H9 (cell line): ENCODE measurements around the gene GSE1. TPM values are rescaled to one million over a fixed set of nuclear protein-coding genes. Genes with fewer than 3 reads are reported as not detected.

ENCODE experiments used
- DNase-seq: peaks from one replicate; pipeline ENCODE4 v3.0.0-alpha.2; 2017
- H2AFZ ChIP-seq: one replicate; pipeline ENCODE4 v1.6.1; 2013; ENCODE audit warnings: mild to moderate bottlenecking, low read length, control low read depth, moderate library complexity
- H2AK5ac ChIP-seq: 2 replicates; pipeline ENCODE4 v1.6.1; 2013; ENCODE audit warnings: low read length, control low read depth, mixed read lengths; ENCODE audit not compliant: insufficient read length
- H2BK120ac ChIP-seq: one replicate; pipeline ENCODE4 v1.6.1; 2013; ENCODE audit warnings: low read depth, mild to moderate bottlenecking, low read length, control low read depth, inconsistent platforms; ENCODE audit not compliant: poor library complexity, severe bottlenecking
- H2BK12ac ChIP-seq: 2 replicates; pipeline ENCODE4 v1.6.1; 2013; ENCODE audit warnings: low read length, control low read depth, mixed read lengths, low read depth; ENCODE audit not compliant: insufficient read length
- H2BK15ac ChIP-seq: 2 replicates; pipeline ENCODE4 v1.6.1; 2013; ENCODE audit warnings: low read depth, low read length, control low read depth
- H2BK20ac ChIP-seq: one replicate; pipeline ENCODE4 v1.6.1; 2013; ENCODE audit warnings: low read depth, mild to moderate bottlenecking, low read length, control low read depth, inconsistent platforms; ENCODE audit not compliant: poor library complexity, severe bottlenecking
- H2BK5ac ChIP-seq: 2 replicates; pipeline ENCODE4 v1.6.1; 2013; ENCODE audit warnings: low read length, control low read depth, mixed read lengths; ENCODE audit not compliant: insufficient read length
- H3K14ac ChIP-seq: 2 replicates; pipeline ENCODE4 v1.6.1; 2013; ENCODE audit warnings: low read length, control low read depth; ENCODE audit not compliant: insufficient read depth
- H3K18ac ChIP-seq: 2 replicates; pipeline ENCODE4 v1.6.1; 2013; ENCODE audit warnings: low read depth, mild to moderate bottlenecking, mixed read lengths, low read length, control low read depth; ENCODE audit not compliant: insufficient read length
- H3K23ac ChIP-seq: 2 replicates; pipeline ENCODE4 v1.6.1; 2013; ENCODE audit warnings: low read length, control low read depth, mixed read lengths, low read depth; ENCODE audit not compliant: insufficient read length
- H3K23me2 ChIP-seq: 2 replicates; pipeline ENCODE4 v1.6.1; 2013; ENCODE audit warnings: low read depth, mild to moderate bottlenecking, mixed read lengths, low read length, control low read depth; ENCODE audit not compliant: insufficient read length, poor library complexity, severe bottlenecking
- H3K27ac ChIP-seq: 2 replicates; pipeline ENCODE4 v1.5.1; 2013; ENCODE audit warnings: low read length, control low read depth, mixed read lengths, low read depth; ENCODE audit not compliant: insufficient read length
- H3K27me3 ChIP-seq: 2 replicates; pipeline ENCODE4 v1.6.1; 2013; ENCODE audit warnings: low read length, control low read depth, inconsistent platforms; ENCODE audit not compliant: insufficient read depth
- H3K4ac ChIP-seq: 2 replicates; pipeline ENCODE4 v1.6.1; 2013; ENCODE audit warnings: low read depth, mild to moderate bottlenecking, control low read depth, inconsistent platforms, low read length, moderate library complexity
- H3K4me1 ChIP-seq: 2 replicates; pipeline ENCODE4 v1.6.1; 2013; ENCODE audit warnings: low read length, control low read depth, inconsistent platforms; ENCODE audit not compliant: insufficient read depth
- H3K4me2 ChIP-seq: 2 replicates; pipeline ENCODE4 v1.6.1; 2013; ENCODE audit warnings: low read length, control low read depth, mixed read lengths; ENCODE audit not compliant: insufficient read length, insufficient read depth
- H3K56ac ChIP-seq: 2 replicates; pipeline ENCODE4 v1.6.1; 2013; ENCODE audit warnings: low read depth, mild to moderate bottlenecking, mixed read lengths, low read length, control low read depth; ENCODE audit not compliant: insufficient read length
- H3K79me1 ChIP-seq: 2 replicates; pipeline ENCODE4 v1.6.1; 2013; ENCODE audit warnings: low read depth, mild to moderate bottlenecking, moderate library complexity, low read length, control low read depth, inconsistent platforms; ENCODE audit not compliant: insufficient read depth, poor library complexity, severe bottlenecking
- H3K79me2 ChIP-seq: 2 replicates; pipeline ENCODE4 v1.6.1; 2013; ENCODE audit warnings: low read length, control low read depth, inconsistent platforms; ENCODE audit not compliant: insufficient read depth
- H3K9ac ChIP-seq: 2 replicates; pipeline ENCODE4 v1.6.1; 2013; ENCODE audit warnings: low read length, control low read depth, mixed read lengths; ENCODE audit not compliant: insufficient read length; ENCODE audit errors: extremely low read depth
- H3K9me3 ChIP-seq: one replicate; pipeline ENCODE4 v1.6.1; 2013; ENCODE audit warnings: low read depth, low read length, inconsistent platforms; ENCODE audit not compliant: control insufficient read depth
- H3T11ph ChIP-seq: one replicate; pipeline ENCODE4 v1.6.1; 2013; ENCODE audit warnings: mild to moderate bottlenecking, low read length, control low read depth, inconsistent platforms
- H4K20me1 ChIP-seq: one replicate; pipeline ENCODE4 v1.6.1; 2013; ENCODE audit not compliant: control insufficient read depth, insufficient read length, insufficient read depth
- H4K5ac ChIP-seq: 2 replicates; pipeline ENCODE4 v1.6.1; 2013; ENCODE audit warnings: low read depth, mild to moderate bottlenecking, mixed read lengths, low read length, control low read depth; ENCODE audit not compliant: insufficient read length
- H4K8ac ChIP-seq: replicated peaks from 2 replicates; pipeline ENCODE4 v1.6.1; 2013; ENCODE audit warnings: low read length, control low read depth, mixed read lengths, low read depth; ENCODE audit not compliant: insufficient read length
- H4K91ac ChIP-seq: 2 replicates; pipeline ENCODE4 v1.6.1; 2013; ENCODE audit warnings: low read depth, mild to moderate bottlenecking, moderate library complexity, mixed read lengths, low read length, control low read depth; ENCODE audit not compliant: insufficient read length
- H3K27ac Mint-ChIP-seq, 3 experiments: 2 replicates in 2 of 3; 3 replicates in 1 of 3; pipeline ENCODE4 v1.8.0; 2020 to 2021; ENCODE audit warnings: mixed read lengths in 3 of 3, mild to moderate bottlenecking in 1 of 3, moderate library complexity in 1 of 3
- H3K27me3 Mint-ChIP-seq: 2 replicates; pipeline ENCODE4 v1.8.0; 2021; ENCODE audit warnings: low read depth, mild to moderate bottlenecking, moderate library complexity, mixed read lengths
- H3K36me3 Mint-ChIP-seq, 3 experiments: 2 replicates in 2 of 3; 3 replicates in 1 of 3; pipeline ENCODE4 v1.8.0; 2020 to 2021; ENCODE audit warnings: low read depth in 3 of 3, mixed read lengths in 3 of 3; ENCODE audit not compliant: insufficient read depth in 1 of 3
- H3K4me1 Mint-ChIP-seq, 2 experiments: 2 replicates each; pipeline ENCODE4 v1.8.0; 2020; ENCODE audit warnings: mixed read lengths in 2 of 2
- H3K4me3 Mint-ChIP-seq, 2 experiments: 2 replicates in 1 of 2; 3 replicates in 1 of 2; pipeline ENCODE4 v1.8.0; 2020 to 2021; ENCODE audit warnings: mild to moderate bottlenecking in 2 of 2, mixed read lengths in 2 of 2, moderate library complexity in 1 of 2
- H3K9me3 Mint-ChIP-seq, 2 experiments: 2 replicates in 1 of 2; 3 replicates in 1 of 2; pipeline ENCODE4 v1.8.0; 2020; ENCODE audit warnings: mild to moderate bottlenecking in 2 of 2, mixed read lengths in 2 of 2, moderate library complexity in 1 of 2
- WGBS: extraction: QIAGEN DNeasy Blood & Tissue Kit; methylation state at CpG from one replicate; pipeline ENCODE4 v1.1.7; 2013; ENCODE audit warnings: missing lambda C conversion rate, low lambda C conversion rate, mixed read lengths; ENCODE audit not compliant: insufficient read length; ENCODE audit errors: extremely low coverage; 5-methylcytosine and 5-hydroxymethylcytosine counted together
- total RNA-seq: library from RNA; stranded (reverse); gene quantifications from 2 replicates; pipeline ENCODE4 v1.2.1, GENCODE V29; 2021
- TF ChIP-seq, protein P1 (sequence below): fragments of 200-600 bp; sonication (generic); conservative IDR thresholded peaks from 3 replicates; pipeline ENCODE4 v1.8.0; 2021; ENCODE audit warnings: antibody characterized with exemption, mild to moderate bottlenecking

GSE1 gene
- total RNA-seq, 1 experiment from 2014 or later: 125 TPM

DNA sequence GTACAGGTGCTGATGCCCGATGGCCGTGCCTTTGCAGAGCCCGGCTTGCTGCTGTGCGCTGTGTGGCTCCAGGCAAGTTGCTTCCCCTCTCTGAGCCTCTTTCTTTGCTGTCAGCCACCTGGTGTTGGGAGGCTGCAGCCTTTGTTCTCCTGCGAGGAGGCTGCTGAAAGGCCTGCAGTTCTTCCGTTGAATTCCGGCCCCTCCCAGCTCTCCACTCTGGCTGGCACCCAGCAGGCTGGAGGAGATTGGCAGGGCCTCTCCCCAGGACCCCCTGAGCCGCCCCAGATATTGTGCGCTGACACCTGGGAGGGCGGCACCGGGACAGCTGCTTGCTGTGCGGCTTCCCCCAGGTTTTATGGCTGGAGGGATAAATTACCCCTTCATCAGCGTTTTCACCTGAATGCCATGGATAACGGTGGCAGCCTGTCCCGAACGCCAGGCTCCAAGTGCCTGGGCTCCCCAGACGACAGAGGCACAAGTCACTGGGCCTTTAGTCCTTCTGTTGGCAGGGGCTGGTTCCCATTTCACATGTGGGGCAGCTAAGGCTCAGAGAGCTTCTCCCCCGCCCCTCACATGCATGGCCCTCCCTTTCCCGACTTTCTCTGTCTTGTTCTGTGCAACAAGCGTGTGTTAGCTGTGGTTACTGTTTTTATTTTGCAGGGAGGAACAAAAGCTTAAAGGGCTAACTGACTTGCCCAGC, 35.1 kb upstream of the GSE1 start:
- no peak overlapping the region for H2AFZ ChIP-seq
- no peaks in the 10 kb centered on the region for H3K9me3 ChIP-seq
- H3K23ac ChIP-seq: no peak overlapping the region
- H3K36me3 Mint-ChIP-seq: peaks cover 5 to 6% (median 6%) of the 10 kb centered on the region in 3 experiments; a peak in 6 of 7 replicates
- H3K23me2 ChIP-seq: no peaks in the 10 kb centered on the region
- no peak overlapping the region for H3K4me2 ChIP-seq
- no peak overlapping the region for H2AK5ac ChIP-seq
- H3K9me3 Mint-ChIP-seq: peaks cover 0 to 2% of the 10 kb centered on the region in 2 experiments; a peak in 2 of 5 replicates
- no CpG with 5 or more reads among the region's 20 CpGs for WGBS
- no peak overlapping the region for H2BK15ac ChIP-seq
- peak overlapping the region in 1 of 2 experiments; percentile 62; a peak in 1 of 5 replicates for H3K4me3 Mint-ChIP-seq
- TF ChIP-seq, protein P1, sequence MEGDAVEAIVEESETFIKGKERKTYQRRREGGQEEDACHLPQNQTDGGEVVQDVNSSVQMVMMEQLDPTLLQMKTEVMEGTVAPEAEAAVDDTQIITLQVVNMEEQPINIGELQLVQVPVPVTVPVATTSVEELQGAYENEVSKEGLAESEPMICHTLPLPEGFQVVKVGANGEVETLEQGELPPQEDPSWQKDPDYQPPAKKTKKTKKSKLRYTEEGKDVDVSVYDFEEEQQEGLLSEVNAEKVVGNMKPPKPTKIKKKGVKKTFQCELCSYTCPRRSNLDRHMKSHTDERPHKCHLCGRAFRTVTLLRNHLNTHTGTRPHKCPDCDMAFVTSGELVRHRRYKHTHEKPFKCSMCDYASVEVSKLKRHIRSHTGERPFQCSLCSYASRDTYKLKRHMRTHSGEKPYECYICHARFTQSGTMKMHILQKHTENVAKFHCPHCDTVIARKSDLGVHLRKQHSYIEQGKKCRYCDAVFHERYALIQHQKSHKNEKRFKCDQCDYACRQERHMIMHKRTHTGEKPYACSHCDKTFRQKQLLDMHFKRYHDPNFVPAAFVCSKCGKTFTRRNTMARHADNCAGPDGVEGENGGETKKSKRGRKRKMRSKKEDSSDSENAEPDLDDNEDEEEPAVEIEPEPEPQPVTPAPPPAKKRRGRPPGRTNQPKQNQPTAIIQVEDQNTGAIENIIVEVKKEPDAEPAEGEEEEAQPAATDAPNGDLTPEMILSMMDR: no peak
- no peak overlapping the region for H4K5ac ChIP-seq
- no peaks in the 10 kb centered on the region for H3K79me1 ChIP-seq
- H3K56ac ChIP-seq: no peak overlapping the region
- H3K79me2 ChIP-seq: peaks cover 2% of the 10 kb centered on the region; the same call in 1 of the 2 replicates
- DNase-seq: no peak
- no peak overlapping the region for H2BK5ac ChIP-seq
- no peak overlapping the region for H3K14ac ChIP-seq
- peaks cover 86 to 95% of the 10 kb centered on the region in 2 experiments for H3K4me1 Mint-ChIP-seq
- H3K18ac ChIP-seq: no peak overlapping the region
- peaks cover 15% of the 10 kb centered on the region for H3K4me1 ChIP-seq
- H2BK20ac ChIP-seq: no peak overlapping the region
- H2BK12ac ChIP-seq: no peak overlapping the region
- H3K4ac ChIP-seq: no peak overlapping the region
- no peaks in the 10 kb centered on the region; the same call in 1 of the 2 replicates for H3K27me3 ChIP-seq
- no peak overlapping the region for H2BK120ac ChIP-seq
- no peak overlapping the region for H3K9ac ChIP-seq
- H3K27ac ChIP-seq: no peak overlapping the region
- peak overlapping the region; percentile 46 to 83 (median 53); a peak in 3 of 7 replicates for H3K27ac Mint-ChIP-seq
- H3T11ph ChIP-seq: no peak overlapping the region
- H4K20me1 ChIP-seq: no peaks in the 10 kb centered on the region
- H4K8ac ChIP-seq: no peak overlapping the region
- H3K27me3 Mint-ChIP-seq: peaks cover 31% of the 10 kb centered on the region
- H4K91ac ChIP-seq: no peak overlapping the region
